DND-41 (cell line): ENCODE measurements around the gene PIP4K2A.

ENCODE experiments used
- EZH2 ChIP-seq: IDR thresholded peaks from 3 replicates; pipeline ENCODE4 v1.6.1; 2012; ENCODE audit warnings: borderline replicate concordance, low read depth, mild to moderate bottlenecking, moderate library complexity, low read length, inconsistent platforms; ENCODE audit not compliant: severe bottlenecking
- TF ChIP-seq, protein P1 (sequence below): IDR thresholded peaks from 2 replicates; pipeline ENCODE4 v1.5.1; 2012; ENCODE audit warnings: borderline replicate concordance, low read length, moderate library complexity, mild to moderate bottlenecking; ENCODE audit not compliant: poor library complexity, severe bottlenecking; ENCODE audit errors: extremely low read depth

DNA sequence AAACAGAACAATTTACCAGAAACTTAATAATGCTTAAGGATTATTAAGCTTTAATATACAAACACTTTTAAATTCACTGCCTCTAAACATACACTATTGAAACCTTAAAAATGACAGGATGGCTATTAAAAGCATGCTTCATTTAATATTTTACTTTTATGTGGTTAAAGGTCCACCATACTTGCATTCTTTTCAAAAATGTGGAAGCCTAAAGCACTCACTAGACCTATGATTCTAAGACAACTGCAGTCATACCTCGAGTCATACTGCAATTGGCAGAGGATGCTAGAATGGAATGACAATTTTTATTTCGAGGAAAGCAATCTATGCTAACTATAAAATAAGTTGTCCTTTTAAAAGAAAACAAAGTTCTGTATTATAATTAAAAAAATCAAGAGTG, 85.3 kb downstream of the PIP4K2A start:
- TF ChIP-seq, protein P1, sequence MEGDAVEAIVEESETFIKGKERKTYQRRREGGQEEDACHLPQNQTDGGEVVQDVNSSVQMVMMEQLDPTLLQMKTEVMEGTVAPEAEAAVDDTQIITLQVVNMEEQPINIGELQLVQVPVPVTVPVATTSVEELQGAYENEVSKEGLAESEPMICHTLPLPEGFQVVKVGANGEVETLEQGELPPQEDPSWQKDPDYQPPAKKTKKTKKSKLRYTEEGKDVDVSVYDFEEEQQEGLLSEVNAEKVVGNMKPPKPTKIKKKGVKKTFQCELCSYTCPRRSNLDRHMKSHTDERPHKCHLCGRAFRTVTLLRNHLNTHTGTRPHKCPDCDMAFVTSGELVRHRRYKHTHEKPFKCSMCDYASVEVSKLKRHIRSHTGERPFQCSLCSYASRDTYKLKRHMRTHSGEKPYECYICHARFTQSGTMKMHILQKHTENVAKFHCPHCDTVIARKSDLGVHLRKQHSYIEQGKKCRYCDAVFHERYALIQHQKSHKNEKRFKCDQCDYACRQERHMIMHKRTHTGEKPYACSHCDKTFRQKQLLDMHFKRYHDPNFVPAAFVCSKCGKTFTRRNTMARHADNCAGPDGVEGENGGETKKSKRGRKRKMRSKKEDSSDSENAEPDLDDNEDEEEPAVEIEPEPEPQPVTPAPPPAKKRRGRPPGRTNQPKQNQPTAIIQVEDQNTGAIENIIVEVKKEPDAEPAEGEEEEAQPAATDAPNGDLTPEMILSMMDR, result no peak
- no peak for TF ChIP-seq EZH2
